ENCODE results near the gene UQCC2.

DNA sequence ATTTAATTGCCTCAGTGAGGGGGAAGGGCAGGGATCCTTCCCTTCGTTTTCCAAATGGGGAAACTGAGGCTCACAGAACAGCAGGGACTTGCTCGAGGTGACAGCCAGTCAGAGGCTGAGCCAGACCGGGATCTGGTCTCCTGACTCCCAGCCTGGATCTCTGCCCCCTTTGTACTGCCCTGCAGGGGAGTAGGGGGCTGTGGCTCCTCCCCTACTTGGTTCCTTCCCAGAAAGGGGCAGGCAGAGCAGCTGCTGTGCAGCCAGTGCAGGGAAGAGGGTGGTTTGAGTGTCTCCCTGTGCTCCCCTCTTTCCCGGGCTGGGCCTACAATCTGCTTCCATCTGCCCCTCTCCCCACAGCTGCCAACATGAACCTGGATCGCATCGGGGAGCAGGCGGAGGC lies 37.6 kb downstream of the UQCC2 start:
- TF ChIP-seq, protein P1, sequence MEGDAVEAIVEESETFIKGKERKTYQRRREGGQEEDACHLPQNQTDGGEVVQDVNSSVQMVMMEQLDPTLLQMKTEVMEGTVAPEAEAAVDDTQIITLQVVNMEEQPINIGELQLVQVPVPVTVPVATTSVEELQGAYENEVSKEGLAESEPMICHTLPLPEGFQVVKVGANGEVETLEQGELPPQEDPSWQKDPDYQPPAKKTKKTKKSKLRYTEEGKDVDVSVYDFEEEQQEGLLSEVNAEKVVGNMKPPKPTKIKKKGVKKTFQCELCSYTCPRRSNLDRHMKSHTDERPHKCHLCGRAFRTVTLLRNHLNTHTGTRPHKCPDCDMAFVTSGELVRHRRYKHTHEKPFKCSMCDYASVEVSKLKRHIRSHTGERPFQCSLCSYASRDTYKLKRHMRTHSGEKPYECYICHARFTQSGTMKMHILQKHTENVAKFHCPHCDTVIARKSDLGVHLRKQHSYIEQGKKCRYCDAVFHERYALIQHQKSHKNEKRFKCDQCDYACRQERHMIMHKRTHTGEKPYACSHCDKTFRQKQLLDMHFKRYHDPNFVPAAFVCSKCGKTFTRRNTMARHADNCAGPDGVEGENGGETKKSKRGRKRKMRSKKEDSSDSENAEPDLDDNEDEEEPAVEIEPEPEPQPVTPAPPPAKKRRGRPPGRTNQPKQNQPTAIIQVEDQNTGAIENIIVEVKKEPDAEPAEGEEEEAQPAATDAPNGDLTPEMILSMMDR (IDR thresholded peaks at IDR 0.05) = no peak
- no peak for TF ChIP-seq POLR2A (IDR thresholded peaks at IDR 0.05)
- TF ChIP-seq EP300 (IDR thresholded peaks at IDR 0.05) = no peak
